Neural cell (in vitro differentiated cells): ENCODE measurements around the gene LSM14B. TPM values are rescaled to one million over a fixed set of nuclear protein-coding genes. Genes with fewer than 3 reads are reported as not detected.

Source experiments
- H2AFZ ChIP-seq: fragments of 200-600, 300-800 bp; sonication (generic), shearing (Covaris generic); 2 replicates; pipeline ENCODE4 v1.6.0; 2014; ENCODE audit warnings: low read depth, mild to moderate bottlenecking, antibody characterized with exemption, low read length, moderate library complexity
- H3F3A ChIP-seq: fragments of 200-600 bp; shearing (Covaris generic); 2 replicates; pipeline ENCODE4 v1.6.1; 2016; ENCODE audit warnings: mild to moderate bottlenecking, moderate library complexity, mixed read lengths, antibody characterized with exemption, low read length; ENCODE audit not compliant: insufficient read depth, poor library complexity, severe bottlenecking
- H3K27ac ChIP-seq: fragments of 200-600, 300-800 bp; sonication (generic), shearing (Covaris generic); 2 replicates; pipeline ENCODE4 v1.5.1; 2014; ENCODE audit warnings: mild to moderate bottlenecking, low read length, moderate library complexity
- H3K27me3 ChIP-seq: fragments of 300-800, 200-600 bp; sonication (generic), shearing (Covaris generic); 2 replicates; pipeline ENCODE4 v1.6.0; 2014; ENCODE audit warnings: mild to moderate bottlenecking, low read depth, low read length, moderate library complexity; ENCODE audit not compliant: insufficient read depth
- H3K36me3 ChIP-seq: fragments of 300-800, 200-600 bp; sonication (generic), shearing (Covaris generic); 2 replicates; pipeline ENCODE4 v1.5.1; 2014; ENCODE audit warnings: mild to moderate bottlenecking, antibody characterized with exemption, low read length, moderate library complexity; ENCODE audit not compliant: insufficient read depth
- H3K4me2 ChIP-seq: fragments of 300-800, 200-600 bp; sonication (generic), shearing (Covaris generic); 2 replicates; pipeline ENCODE4 v1.6.0; 2014; ENCODE audit warnings: mild to moderate bottlenecking, low read length
- H3K4me3 ChIP-seq: fragments of 300-800, 200-600 bp; sonication (generic), shearing (Covaris generic); 2 replicates; pipeline ENCODE4 v1.5.1; 2014; ENCODE audit warnings: mild to moderate bottlenecking, low read length, moderate library complexity
- H3K79me2 ChIP-seq: fragments of 200-600 bp; shearing (Covaris generic); replicated peaks from 2 replicates; pipeline ENCODE4 v1.6.0; 2014; ENCODE audit warnings: mild to moderate bottlenecking, low read length, moderate library complexity; ENCODE audit not compliant: insufficient read depth
- H3K9ac ChIP-seq: fragments of 300-800, 200-600 bp; sonication (generic), shearing (Covaris generic); 2 replicates; pipeline ENCODE4 v1.6.1; 2016; ENCODE audit warnings: mild to moderate bottlenecking, low read length, mixed read lengths
- H3K9me2 ChIP-seq: fragments of 200-600 bp; shearing (Covaris generic); 2 replicates; pipeline ENCODE4 v1.6.1; 2016; ENCODE audit warnings: mild to moderate bottlenecking, low read length, mixed read lengths; ENCODE audit not compliant: insufficient read depth
- H3K9me3 ChIP-seq: fragments of 200-600, 300-800 bp; sonication (generic), shearing (Covaris generic); 2 replicates; pipeline ENCODE4 v1.6.1; 2016; ENCODE audit warnings: mild to moderate bottlenecking, mixed run types, low read length, moderate library complexity, mixed read lengths
- H4K20me1 ChIP-seq: fragments of 200-600 bp; shearing (Covaris generic); 2 replicates; pipeline ENCODE4 v1.6.1; 2016; ENCODE audit warnings: mild to moderate bottlenecking, mixed run types; ENCODE audit not compliant: insufficient read depth
- CTCF ChIP-seq: fragments of 450-650 bp; IDR thresholded peaks from 2 replicates; pipeline ENCODE4 v1.5.1; 2014; ENCODE audit warnings: antibody characterized with exemption, mild to moderate bottlenecking, moderate library complexity; ENCODE audit not compliant: poor library complexity, severe bottlenecking
- EP300 ChIP-seq: fragments of 450-650 bp; conservative IDR thresholded peaks from 2 replicates; pipeline ENCODE4 v1.6.1; 2014; ENCODE audit warnings: antibody characterized with exemption, mild to moderate bottlenecking, moderate library complexity; ENCODE audit not compliant: poor library complexity, severe bottlenecking
- EZH2 ChIP-seq: fragments of 200-600, 300-800 bp; shearing (Covaris generic), sonication (generic); IDR thresholded peaks from 2 replicates; pipeline ENCODE4 v1.6.1; 2014; ENCODE audit warnings: antibody characterized with exemption, low read length, borderline replicate concordance, mild to moderate bottlenecking; ENCODE audit not compliant: insufficient read depth, poor library complexity, severe bottlenecking
- MXI1 ChIP-seq: fragments of 450-650 bp; conservative IDR thresholded peaks from 2 replicates; pipeline ENCODE4 v1.6.1; 2014; ENCODE audit warnings: antibody characterized with exemption, mild to moderate bottlenecking; ENCODE audit not compliant: poor library complexity, severe bottlenecking
- POLR2AphosphoS5 ChIP-seq: IDR thresholded peaks from 2 replicates; pipeline ENCODE4 v1.6.1; 2012
- RAD21 ChIP-seq: fragments of 450-650 bp; conservative IDR thresholded peaks from 2 replicates; pipeline ENCODE4 v1.6.1; 2014; ENCODE audit warnings: antibody characterized with exemption, mild to moderate bottlenecking, moderate library complexity
- REST ChIP-seq: IDR thresholded peaks from 2 replicates; pipeline ENCODE4 v1.6.1; 2012; ENCODE audit warnings: borderline replicate concordance
- SMC3 ChIP-seq: fragments of 450-650 bp; conservative IDR thresholded peaks from 2 replicates; pipeline ENCODE4 v1.6.1; 2014; ENCODE audit warnings: antibody characterized with exemption, mild to moderate bottlenecking, moderate library complexity; ENCODE audit not compliant: poor library complexity
- TAF1 ChIP-seq: IDR thresholded peaks from 2 replicates; pipeline ENCODE4 v1.6.1; 2012; ENCODE audit warnings: low read depth
- polyA plus RNA-seq: library from polyadenylated mRNA; depleted of rRNA; stranded (reverse); fragments of >200 nt; gene quantifications from 2 replicates; pipeline ENCODE4 v1.2.3, GENCODE V29; 2014

LSM14B gene
- polyA plus RNA-seq, 1 donor from 2014 or later, result 213 TPM

- no peak overlapping the region for H3K9ac ChIP-seq
- TF ChIP-seq RAD21 (no peak), TAF1 (no peak), SMC3 (no peak), CTCF (no peak), EP300 (no peak), REST (no peak), POLR2AphosphoS5 (no peak), MXI1 (no peak), EZH2 (no peak)
- peaks cover 37% of the 10 kb centered on the region for H4K20me1 ChIP-seq
- H3K27me3 ChIP-seq, result no peaks in the 10 kb centered on the region
- H3K4me3 ChIP-seq, result no peak overlapping the region
- H3F3A ChIP-seq, result peaks cover 7% of the 10 kb centered on the region
- peaks cover 10% of the 10 kb centered on the region for H3K36me3 ChIP-seq
- no peak overlapping the region for H3K4me2 ChIP-seq
- no peaks in the 10 kb centered on the region for H3K9me2 ChIP-seq
- H3K79me2 ChIP-seq, result peaks cover 39% of the 10 kb centered on the region
- H3K9me3 ChIP-seq, result no peaks in the 10 kb centered on the region
- no peak overlapping the region for H2AFZ ChIP-seq
- H3K27ac ChIP-seq, result no peak overlapping the region
Observed at GRCh38 chr20:62138912-62139311, 16.6 kb downstream of the LSM14B start.

GRCh38 chr20:62139636-62140035 lies 17.4 kb downstream of the LSM14B start:
- H3K36me3 ChIP-seq, result peaks cover 10% of the 10 kb centered on the region
- TF ChIP-seq CTCF, result no peak
- no peak for TF ChIP-seq POLR2AphosphoS5
- TF ChIP-seq EP300, result no peak
- TF ChIP-seq TAF1, result no peak
- no peak for TF ChIP-seq SMC3
- TF ChIP-seq REST, result no peak
- TF ChIP-seq MXI1, result no peak
- TF ChIP-seq EZH2, result no peak
- no peak for TF ChIP-seq RAD21
- peaks cover 44% of the 10 kb centered on the region for H3K79me2 ChIP-seq
- H3F3A ChIP-seq, result peaks cover 7% of the 10 kb centered on the region
- no peak overlapping the region for H3K27ac ChIP-seq
- no peaks in the 10 kb centered on the region for H3K27me3 ChIP-seq
- no peaks in the 10 kb centered on the region for H3K9me3 ChIP-seq
- peaks cover 39% of the 10 kb centered on the region for H4K20me1 ChIP-seq
- H3K9ac ChIP-seq, result no peak overlapping the region
- H3K4me2 ChIP-seq, result no peak overlapping the region
- H3K9me2 ChIP-seq, result no peaks in the 10 kb centered on the region
- no peak overlapping the region for H3K4me3 ChIP-seq
- no peak overlapping the region for H2AFZ ChIP-seq
